B cell (primary cell): ENCODE results near the gene ATXN7L3. TPM values are rescaled to one million over a fixed set of nuclear protein-coding genes. Genes with fewer than 3 reads are reported as not detected.

ENCODE experiments used
- ATAC-seq: fragments of 200-7000 bp; cut with Tn5 transposase; one replicate; pipeline ENCODE4 v1.10.0; 2021; ENCODE audit warnings: low read depth, mild to moderate bottlenecking, moderate number of reproducible peaks, moderate library complexity
- CTCF ChIA-PET: fragments of 350-600 bp; sonication (Branson Sonifier 250); formaldehyde crosslinking; loops from one replicate; lab custom pipeline; 2021; ENCODE audit warnings: antibody characterized with exemption, inconsistent platforms; lab: Charles Lee
- POLR2A ChIA-PET: fragments of 350-600 bp; sonication (Branson Sonifier 250); formaldehyde crosslinking; loops from one replicate; lab custom pipeline; 2021; ENCODE audit warnings: antibody characterized with exemption; lab: Charles Lee
- DNase-seq: peaks from one replicate; pipeline ENCODE4 v3.0.0; 2013
- H2AFZ ChIP-seq: 2 replicates; pipeline ENCODE4 v1.6.1; 2012; ENCODE audit warnings: mild to moderate bottlenecking, low read depth, low read length; ENCODE audit not compliant: insufficient read depth, poor library complexity, severe bottlenecking
- H3K27ac ChIP-seq, 2 donors: 1 replicate in 1 of 2; 2 replicates in 1 of 2; pipeline ENCODE4 v1.5.1; 2012 to 2013; ENCODE audit warnings: low read length in 2 of 2, mild to moderate bottlenecking in 2 of 2, moderate library complexity in 1 of 2
- H3K27me3 ChIP-seq, 4 experiments: fragments of 200-600 bp in 1 of 4; sonication (generic) in 1 of 4; replicated peaks in 1 of 4; 1 replicate in 2 of 4; 2 replicates in 2 of 4; pipeline versions ENCODE4 v1.6.1 to v1.7.0; 2013 to 2016; ENCODE audit warnings: low read length in 3 of 4, mild to moderate bottlenecking in 2 of 4, mixed read lengths in 1 of 4, moderate library complexity in 1 of 4; ENCODE audit not compliant: insufficient read depth in 4 of 4, control insufficient read depth in 3 of 4; ENCODE audit errors: control extremely low read depth in 1 of 4
- H3K36me3 ChIP-seq, 2 experiments: replicated peaks in 1 of 2; 1 replicate in 1 of 2; 2 replicates in 1 of 2; pipeline versions ENCODE4 v1.6.1 to v1.7.1; 2013; ENCODE audit warnings: low read length in 1 of 2; ENCODE audit not compliant: insufficient read depth in 2 of 2, control insufficient read depth in 1 of 2; ENCODE audit errors: control extremely low read depth in 1 of 2, extremely low read depth in 1 of 2
- H3K4me1 ChIP-seq, 2 donors: fragments of 200-600 bp in 1 of 2; sonication (generic) in 1 of 2; 1 replicate in 1 of 2; 2 replicates in 1 of 2; pipeline versions ENCODE4 v1.5.1 to v1.6.1; 2013 to 2017; ENCODE audit warnings: low read length in 2 of 2; ENCODE audit not compliant: control insufficient read depth in 2 of 2, insufficient read depth in 2 of 2
- H3K4me2 ChIP-seq: replicated peaks from 2 replicates; pipeline ENCODE3; 2012; ENCODE audit warnings: mild to moderate bottlenecking, low read depth, low read length; ENCODE audit not compliant: poor library complexity, severe bottlenecking
- H3K4me3 ChIP-seq, 5 experiments: fragments of 200-600 bp in 1 of 5; sonication (generic) in 1 of 5; 1 replicate in 3 of 5; 2 replicates in 2 of 5; pipeline versions ENCODE4 v1.5.1 to v1.7.0; 2011 to 2016; ENCODE audit warnings: low read length in 4 of 5, mild to moderate bottlenecking in 4 of 5, low read depth in 2 of 5, control low read depth in 1 of 5, moderate library complexity in 1 of 5; ENCODE audit not compliant: insufficient read depth in 1 of 5; ENCODE audit errors: control extremely low read depth in 1 of 5, extremely low read depth in 1 of 5
- H3K79me2 ChIP-seq: fragments of 200-600 bp; sonication (generic); one replicate; pipeline ENCODE4 v1.6.0; 2016; ENCODE audit warnings: low read length; ENCODE audit not compliant: control insufficient read depth, insufficient read depth
- H3K9ac ChIP-seq: fragments of 200-600 bp; sonication (generic); 2 replicates; pipeline ENCODE4 v1.6.1; 2017; ENCODE audit warnings: mild to moderate bottlenecking, low read length, moderate library complexity
- H3K9me3 ChIP-seq, 3 donors: one replicate each; pipeline versions ENCODE4 v1.6.1 to v1.7.1; 2013; ENCODE audit warnings: low read length in 2 of 3; ENCODE audit not compliant: control insufficient read depth in 2 of 3, insufficient read depth in 1 of 3; ENCODE audit errors: control extremely low read depth in 1 of 3
- H4K20me1 ChIP-seq: 2 replicates; pipeline ENCODE4 v1.6.0; 2012; ENCODE audit warnings: mild to moderate bottlenecking, low read length; ENCODE audit not compliant: insufficient read depth, control insufficient read depth, poor library complexity, severe bottlenecking
- H3K27ac Mint-ChIP-seq: one replicate; pipeline ENCODE4 v1.8.0; 2021; ENCODE audit warnings: mixed read lengths
- H3K27me3 Mint-ChIP-seq: one replicate; pipeline ENCODE4 v1.8.0; 2021; ENCODE audit warnings: mixed read lengths
- H3K4me1 Mint-ChIP-seq: one replicate; pipeline ENCODE4 v1.8.0; 2021; ENCODE audit warnings: mixed read lengths
- H3K4me3 Mint-ChIP-seq: one replicate; pipeline ENCODE4 v1.8.0; 2021; ENCODE audit warnings: mixed read lengths
- H3K9me3 Mint-ChIP-seq: one replicate; pipeline ENCODE4 v1.8.0; 2022; ENCODE audit warnings: mixed read lengths; ENCODE audit not compliant: insufficient read depth
- CTCF ChIP-seq: fragments of 200-600 bp; IDR thresholded peaks from one replicate; pipeline ENCODE4 v1.8.0; 2022; ENCODE audit warnings: antibody characterized with exemption, mild to moderate bottlenecking
- EZH2 ChIP-seq: IDR thresholded peaks from 2 replicates; pipeline ENCODE4 v1.6.1; 2012; ENCODE audit warnings: borderline replicate concordance, low read depth, mild to moderate bottlenecking, moderate library complexity, low read length; ENCODE audit not compliant: insufficient read depth, poor library complexity, severe bottlenecking
- WGBS: methylation state at CpG from one replicate; pipeline ENCODE4 v1.1.5; 2013; ENCODE audit warnings: missing lambda C conversion rate; ENCODE audit not compliant: insufficient coverage; 5-methylcytosine and 5-hydroxymethylcytosine counted together
- intact Hi-C: fragments of 100-400 bp; cut with micrococcal nuclease; formaldehyde crosslinking; loops from one replicate; pipeline ENCODE4 v1.10.0; 2022
- polyA plus RNA-seq: library from polyadenylated mRNA; depleted of rRNA; stranded (reverse); fragments of >200 nt; gene quantifications from 2 replicates; pipeline ENCODE4 v1.2.3, GENCODE V29; 2012
- total RNA-seq, 2 donors: library from RNA; stranded (reverse); fragments of 120-200 nt in 1 of 2; gene quantifications; 1 replicate in 1 of 2; 2 replicates in 1 of 2; pipeline versions ENCODE4 v1.2.3 to v1.2.4, GENCODE V29; 2013 to 2022

Gene ATXN7L3
- total and polyA plus RNA-seq, 2 donors (not counting 1 experiment from before 2014, with no cell fraction given), result 63.6 to 107 TPM

GRCh38 chr17:44176671-44177501, 22.8 kb downstream of the ATXN7L3 start:
- H3K4me3 Mint-ChIP-seq, result no peak overlapping the region
- H3K4me1 Mint-ChIP-seq, result peaks cover 2% of the 10 kb centered on the region
- Histone ChIP-seq H3K27me3 (no peaks in the 10 kb centered on the region), H2AFZ (no peak overlapping the region), H3K9me3 (no peaks in the 10 kb centered on the region), H3K4me3 (no peak overlapping the region), H3K4me2 (no peak overlapping the region), H3K9ac (no peak overlapping the region), H3K27ac (no peak overlapping the region), H3K36me3 (peaks cover 2 to 11% of the 10 kb centered on the region in 2 experiments), H3K79me2 (no peaks in the 10 kb centered on the region), H4K20me1 (peaks cover 5% of the 10 kb centered on the region), H3K4me1 (no peaks in the 10 kb centered on the region)
- POLR2A ChIA-PET, result no interaction called here
- 98% methylated on average over 54 of the region's 54 CpGs for WGBS
- TF ChIP-seq EZH2, result no peak
- TF ChIP-seq CTCF, result no peak
- peak; percentile 5 for DNase-seq
- H3K27me3 Mint-ChIP-seq, result no peaks in the 10 kb centered on the region
- ATAC-seq, result no peak
- H3K9me3 Mint-ChIP-seq, result no peaks in the 10 kb centered on the region
- intact Hi-C loops, result no loop called here
- CTCF ChIA-PET, result no interaction called here
- H3K27ac Mint-ChIP-seq, result peak overlapping the region; percentile 50

GRCh38 chr17:44176257-44176656, 23.4 kb downstream of the ATXN7L3 start:
- Mint-ChIP-seq H3K4me1 (no peaks in the 10 kb centered on the region), H3K27ac (peak overlapping the region; percentile 50), H3K27me3 (no peaks in the 10 kb centered on the region), H3K4me3 (no peak overlapping the region), H3K9me3 (no peaks in the 10 kb centered on the region)
- H4K20me1 ChIP-seq, result no peaks in the 10 kb centered on the region
- no peaks in the 10 kb centered on the region for H3K9me3 ChIP-seq
- no peaks in the 10 kb centered on the region for H3K79me2 ChIP-seq
- H3K27ac ChIP-seq, result no peak overlapping the region
- DNase-seq (no peak), ATAC-seq (no peak)
- TF ChIP-seq CTCF, result no peak
- TF ChIP-seq EZH2, result no peak
- 100% methylated on average over 1 of the region's 1 CpG for WGBS
- peaks cover 0 to 7% of the 10 kb centered on the region in 2 experiments for H3K36me3 ChIP-seq
- H3K4me3 ChIP-seq, result no peak overlapping the region
- H3K4me1 ChIP-seq, result no peaks in the 10 kb centered on the region
- no peak overlapping the region for H3K4me2 ChIP-seq
- H2AFZ ChIP-seq, result no peak overlapping the region
- intact Hi-C loops, result no loop called here
- H3K9ac ChIP-seq, result no peak overlapping the region
- no peaks in the 10 kb centered on the region for H3K27me3 ChIP-seq
- ChIA-PET CTCF (no interaction called here), POLR2A (no interaction called here)
